Uterus (tissue), 2 donors: ENCODE results near the gene ZBTB18.

Experiments
- CTCF ChIP-seq, 4 experiments: fragments of 200-600 bp in 2 of 4; fragments of 450-650 bp in 2 of 4; sonication (generic) in 2 of 4; IDR thresholded peaks; one replicate each; pipeline ENCODE4 v1.5.1; 2016 to 2019; ENCODE audit warnings: antibody characterized with exemption in 4 of 4, mild to moderate bottlenecking in 2 of 4, moderate library complexity in 1 of 4
- POLR2A ChIP-seq, 2 donors: fragments of 450-650 bp; IDR thresholded peaks; one replicate each; pipeline ENCODE4 v1.6.1; 2016; ENCODE audit warnings: antibody characterized with exemption in 2 of 2, mild to moderate bottlenecking in 1 of 2, moderate library complexity in 1 of 2

- TF ChIP-seq CTCF (IDR thresholded peaks at IDR 0.05) (no peak), POLR2A (IDR thresholded peaks at IDR 0.05) (no peak)
Observed at GRCh38 chr1:244077473-244078220, 26.6 kb downstream of the ZBTB18 start.
